GM18520 (cell line): Measurements from ENCODE around the gene IGIP.
A peak's percentile ranks its signal among the peaks of the same experiment; 100 is the strongest.

Experiments used
- ATAC-seq: cut with Tn5 transposase; IDR thresholded peaks from one replicate; pipeline ENCODE4 v1.9.1; 2021; ENCODE audit not compliant: unreplicated experiment

Gene IGIP

GRCh38 chr5:140125637-140126036 is at the start of gene IGIP:
IGIP (plus strand) TSS chr5:140125937; CDS start chr5:140128477, 2,540 bp downstream.
- no peak for ATAC-seq

GRCh38 chr5:140076142-140076541 is 49.6 kb upstream of the IGIP start:
- ATAC-seq = no peak

GRCh38 chr5:140076788-140077187 is 48.9 kb upstream of the IGIP start:
- no peak for ATAC-seq

DNA sequence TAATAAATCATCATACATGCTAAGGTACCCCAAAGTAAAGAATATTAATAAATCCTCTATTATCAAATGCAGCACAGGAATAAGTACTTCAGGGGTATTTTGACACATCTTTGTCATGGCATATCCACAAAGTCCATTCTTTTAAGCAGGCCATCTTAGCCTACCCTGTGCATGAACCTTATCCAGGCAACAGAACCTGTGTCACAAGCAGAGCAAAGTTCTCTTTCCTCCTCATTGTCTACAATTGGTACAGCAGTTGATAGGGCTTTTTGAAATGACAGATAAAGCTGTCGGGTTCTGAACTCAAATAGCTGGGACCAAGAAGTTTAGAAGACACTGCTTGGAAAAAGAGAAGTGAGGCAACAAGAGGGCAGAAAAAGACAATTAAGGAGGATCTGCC is 42.6 kb upstream of the IGIP start:
- no peak for ATAC-seq

DNA sequence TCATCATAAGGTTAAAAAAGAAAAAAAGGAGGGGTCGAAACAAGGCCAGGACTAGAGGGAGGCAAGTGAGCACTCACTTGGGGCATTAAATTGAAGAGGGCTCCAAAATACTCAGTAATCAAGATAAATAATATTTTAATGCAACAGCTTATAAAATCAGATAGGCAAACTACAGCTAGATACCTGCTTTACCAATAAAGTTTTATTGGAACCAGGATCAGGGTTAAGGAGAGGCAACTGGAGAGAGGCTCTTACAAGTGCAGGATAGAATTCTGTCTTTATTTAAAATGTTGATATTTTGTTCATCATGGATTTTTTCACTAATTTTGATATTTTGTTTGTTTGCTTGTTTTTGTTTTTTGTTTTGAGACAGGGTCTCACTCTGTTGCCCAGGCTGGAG is 42.1 kb upstream of the IGIP start:
- no peak for ATAC-seq

- ATAC-seq = no peak
These were observed 41.2 kb upstream of the IGIP start for GRCh38 chr5:140084541-140084940.

GRCh38 chr5:140090251-140090650 is 35.5 kb upstream of the IGIP start:
- ATAC-seq = no peak

DNA sequence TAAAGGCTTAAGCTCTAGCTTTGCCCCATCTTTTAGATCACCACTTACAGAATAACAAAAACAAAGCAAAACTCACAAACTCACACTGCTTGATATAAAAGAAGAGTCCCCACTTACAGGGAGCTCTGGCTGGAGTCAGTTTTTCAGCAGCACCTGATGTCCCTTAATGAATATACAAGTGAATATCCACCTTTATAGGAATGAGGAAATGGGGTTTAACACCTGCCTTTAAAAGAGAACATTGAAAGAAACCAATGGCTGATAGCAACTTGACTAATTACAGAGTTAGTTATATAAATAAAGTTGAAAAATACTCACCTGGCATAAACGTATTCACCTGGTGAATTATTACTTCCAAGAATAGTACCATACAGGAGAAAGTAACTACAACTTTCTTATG is 32.6 kb upstream of the IGIP start:
- ATAC-seq = no peak

- ATAC-seq = no peak
These were observed 31.9 kb upstream of the IGIP start for GRCh38 chr5:140093866-140094265.

DNA sequence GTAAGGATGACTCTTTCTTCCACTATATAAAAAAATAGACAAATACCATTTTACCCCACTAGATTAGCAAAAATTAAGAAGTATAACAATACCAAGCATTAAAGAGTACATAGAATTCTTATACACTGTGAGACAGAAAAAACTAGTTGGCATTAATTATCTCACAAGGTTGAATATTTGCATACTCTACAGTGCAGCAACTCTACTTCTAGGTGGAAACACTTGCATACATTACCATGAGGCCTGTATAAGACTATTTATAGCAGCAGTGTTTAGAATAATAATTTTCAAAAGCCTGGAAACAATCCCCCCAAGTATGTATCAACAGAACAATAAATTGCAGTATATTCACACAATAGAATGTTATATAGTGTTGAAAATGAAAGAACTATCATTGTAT is 30.8 kb upstream of the IGIP start:
- no peak for ATAC-seq

- ATAC-seq = no peak
These were observed 24.6 kb upstream of the IGIP start for GRCh38 chr5:140101179-140101578.

- no peak for ATAC-seq
These were observed 22.6 kb upstream of the IGIP start for GRCh38 chr5:140103154-140103553.

DNA sequence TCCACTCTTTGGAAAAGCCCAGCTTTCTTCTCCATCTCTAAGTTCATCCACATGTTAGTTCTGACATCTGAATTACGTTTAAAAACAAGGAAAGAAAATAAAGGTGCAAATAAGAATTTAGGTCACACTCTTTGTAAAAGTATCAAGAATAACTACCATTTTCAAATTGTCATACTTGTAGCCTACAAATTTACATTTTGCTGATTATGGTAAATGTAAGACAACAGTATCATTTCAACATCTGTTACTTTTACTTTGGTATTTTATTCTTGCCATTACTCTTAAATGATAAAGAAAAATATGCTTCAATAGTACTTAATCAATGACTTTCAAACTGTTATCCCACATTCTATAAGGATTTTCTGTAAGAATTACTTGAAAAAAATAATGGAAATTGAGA is 21.6 kb upstream of the IGIP start:
- no peak for ATAC-seq

DNA sequence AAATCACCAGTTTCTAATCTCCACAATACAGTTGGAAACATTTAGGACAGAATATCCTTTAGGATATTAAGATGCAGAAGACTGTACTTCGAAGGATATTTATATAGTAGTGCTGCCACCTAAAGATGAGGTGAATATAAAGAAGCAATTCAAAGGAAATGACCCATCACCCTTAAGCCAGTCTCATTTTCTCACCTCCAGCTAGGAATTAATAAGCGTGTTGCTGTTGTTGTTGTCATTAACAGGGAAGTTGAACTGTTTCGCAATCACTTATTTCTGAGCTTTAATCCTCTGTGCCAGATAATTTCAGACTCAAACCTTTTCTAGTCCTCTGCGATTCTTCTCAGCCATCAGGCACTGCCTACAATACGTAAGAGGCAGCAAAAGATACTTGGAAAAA is 19.6 kb upstream of the IGIP start:
- ATAC-seq = no peak

DNA sequence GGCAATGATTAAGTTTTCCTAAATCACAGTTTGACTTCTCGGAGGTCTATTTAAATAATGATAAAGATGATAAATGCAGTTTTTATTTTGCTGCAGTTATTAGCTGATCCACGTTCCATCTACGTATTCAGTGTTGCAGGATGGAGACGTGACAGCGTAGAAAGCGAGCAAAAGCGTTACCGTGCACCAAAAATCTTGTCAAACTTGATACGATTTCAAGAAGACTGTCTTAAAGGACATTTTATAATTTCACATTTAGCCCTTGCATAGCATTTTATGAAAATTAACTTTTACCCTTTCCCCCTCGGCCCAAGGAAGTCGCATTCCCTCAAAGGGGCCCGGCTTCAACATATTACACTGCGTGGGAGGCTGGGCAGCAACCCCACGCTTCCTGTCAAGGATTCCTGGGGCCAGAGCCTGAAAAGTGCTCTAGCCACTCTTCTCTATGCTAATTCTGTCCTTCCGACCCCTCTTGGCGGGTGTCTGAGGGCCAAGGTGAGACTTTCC is 18.9 kb upstream of the IGIP start:
- ATAC-seq = no peak

GRCh38 chr5:140107312-140108092 is 18.2 kb upstream of the IGIP start:
- peak; percentile 84 for ATAC-seq

DNA sequence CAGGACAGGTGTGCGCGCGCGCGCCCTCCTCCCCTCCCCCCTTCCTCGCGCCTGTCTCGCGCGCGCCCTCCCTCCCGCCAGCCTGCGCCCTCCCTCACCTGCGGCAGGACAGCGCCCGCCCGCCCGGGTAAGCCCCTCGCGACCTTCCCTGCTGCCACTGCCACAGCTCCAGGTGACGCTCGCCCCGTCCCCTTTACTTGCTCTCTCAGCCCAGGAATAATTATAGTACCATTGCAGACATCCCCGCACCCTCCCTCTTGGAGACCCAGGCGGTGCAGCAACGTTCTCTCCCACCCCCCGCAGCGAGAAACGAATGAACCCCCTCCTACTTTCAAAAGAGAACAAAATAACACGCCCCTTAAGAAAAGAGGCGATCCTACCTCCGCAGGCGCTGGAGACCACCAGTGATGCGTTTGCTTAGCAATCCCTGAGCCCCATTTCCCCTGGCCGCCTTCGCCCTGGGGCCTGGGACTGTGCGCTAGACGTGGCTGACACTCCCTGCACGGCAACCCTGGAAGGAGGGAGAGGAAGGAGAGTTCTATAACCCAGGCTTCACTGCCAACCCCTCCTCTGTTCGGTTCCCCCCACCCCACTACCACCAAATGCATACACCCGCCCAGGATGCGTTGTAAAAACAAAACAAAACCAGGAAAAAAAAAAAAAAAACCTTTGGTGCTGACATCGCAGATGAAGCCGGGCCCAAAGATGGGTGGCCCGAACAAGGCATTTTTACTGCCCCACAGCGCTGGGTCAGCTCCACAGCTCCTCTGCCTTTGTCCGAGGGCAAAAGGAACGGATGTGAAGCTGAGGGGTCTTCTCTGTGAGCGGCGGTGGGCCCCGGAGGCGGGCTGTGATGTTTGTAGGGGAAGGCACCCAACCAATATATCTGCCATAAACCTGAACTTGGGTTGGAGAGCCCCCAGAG is 17.4 kb upstream of the IGIP start:
- ATAC-seq = no peak

- no peak for ATAC-seq
These were observed 16.5 kb upstream of the IGIP start for GRCh38 chr5:140109018-140109758.

GRCh38 chr5:140109759-140110645 is 15.7 kb upstream of the IGIP start:
- ATAC-seq = no peak

GRCh38 chr5:140110646-140110957 is 15.1 kb upstream of the IGIP start:
- ATAC-seq = no peak
